HepG2 (cell line): ENCODE data around the gene APLP1. TPM values are rescaled to one million over a fixed set of nuclear protein-coding genes. Genes with fewer than 3 reads are reported as not detected.

Experiments used
- BRD4 ChIP-seq: sonication (generic); formaldehyde crosslinking; IDR thresholded peaks from 2 replicates; pipeline ENCODE4 v1.4.0; 2020; ENCODE audit warnings: missing genetic modification reagents
- ELF3 ChIP-seq: IDR thresholded peaks from 2 replicates; pipeline ENCODE4 v1.6.1; 2016; ENCODE audit warnings: missing genetic modification reagents, missing compliant biosample characterization
- GATA4 ChIP-seq: sonication (generic); IDR thresholded peaks from 2 replicates; pipeline ENCODE4 v1.6.1; 2016; ENCODE audit warnings: antibody characterized with exemption, low read depth, borderline replicate concordance
- IKZF4 ChIP-seq: sonication (generic); formaldehyde crosslinking; IDR thresholded peaks from 2 replicates; pipeline ENCODE4 v1.5.1; 2020; ENCODE audit warnings: borderline replicate concordance, mild to moderate bottlenecking, low read depth, missing genetic modification reagents; ENCODE audit errors: not compliant biosample characterization
- NFKB2 ChIP-seq: sonication (generic); formaldehyde crosslinking; IDR thresholded peaks from 2 replicates; pipeline ENCODE4 v1.4.0; 2020; ENCODE audit warnings: missing genetic modification reagents, borderline replicate concordance
- NFRKB ChIP-seq: fragments of 450-650 bp; IDR thresholded peaks from 2 replicates; pipeline ENCODE4 v1.6.1; 2017
- PCBP2 ChIP-seq: fragments of 200-400 bp; formaldehyde crosslinking; optimal IDR thresholded peaks from 2 replicates; pipeline ENCODE3; 2018; ENCODE audit warnings: low read length, low read depth; ENCODE audit not compliant: poor library complexity, severe bottlenecking
- SMAD1 ChIP-seq: sonication (generic); formaldehyde crosslinking; IDR thresholded peaks from 2 replicates; pipeline ENCODE4 v1.4.0; 2020; ENCODE audit warnings: missing genetic modification reagents, low read depth, mild to moderate bottlenecking, borderline replicate concordance
- TFE3 ChIP-seq: IDR thresholded peaks from 2 replicates; pipeline ENCODE4 v1.6.1; 2016
- ZNF234 ChIP-seq: sonication (generic); formaldehyde crosslinking; conservative IDR thresholded peaks from 2 replicates; pipeline ENCODE4 v1.5.1; 2020; ENCODE audit warnings: mild to moderate bottlenecking, missing genetic modification reagents
- ZNF382 ChIP-seq: sonication (generic); formaldehyde crosslinking; IDR thresholded peaks from 2 replicates; pipeline ENCODE4 v1.5.0; 2020; ENCODE audit warnings: missing genetic modification reagents, mild to moderate bottlenecking, borderline replicate concordance
- ZNF543 ChIP-seq: sonication (generic); formaldehyde crosslinking; IDR thresholded peaks from 2 replicates; pipeline ENCODE4 v1.4.0; 2020; ENCODE audit warnings: mild to moderate bottlenecking, missing genetic modification reagents
- ZNF615 ChIP-seq: sonication (generic); formaldehyde crosslinking; IDR thresholded peaks from 2 replicates; pipeline ENCODE4 v1.5.0; 2020; ENCODE audit warnings: mild to moderate bottlenecking, missing genetic modification reagents, borderline replicate concordance
- polyA plus RNA-seq, 8 experiments: library from polyadenylated mRNA; depleted of rRNA in 3 of 8; stranded (reverse) in 7 of 8; unstranded in 1 of 8; fragments of >200 nt; fragmentation: Illumina TruSeq in 4 of 8; extraction: Trizol in 4 of 8; gene quantifications; 2 replicates each; pipeline versions ENCODE4 v1.2.1 to v1.2.3, GENCODE V29; 2011 to 2016; ENCODE audit warnings: low read depth in 4 of 8, missing spikeins in 1 of 8, mixed read lengths in 1 of 8; ENCODE audit not compliant: insufficient read depth in 1 of 8
- total RNA-seq, 5 experiments: library from RNA; depleted of rRNA; stranded (reverse); fragments of >200 nt; fragmentation: Illumina TruSeq; extraction: Trizol; gene quantifications; 2 replicates each; pipeline ENCODE4 v1.2.3, GENCODE V29; 2016; ENCODE audit warnings: low read depth in 1 of 5
- TF ChIP-seq, protein P1 (sequence below), 2 experiments: sonication (generic) in 1 of 2; formaldehyde crosslinking in 1 of 2; IDR thresholded peaks; 2 replicates each; pipeline versions ENCODE4 v1.5.1 to v1.6.1; 2011 to 2020; ENCODE audit warnings: borderline replicate concordance in 1 of 2, low read depth in 1 of 2, low read length in 1 of 2, mild to moderate bottlenecking in 1 of 2, missing genetic modification reagents in 1 of 2, moderate library complexity in 1 of 2
- TF ChIP-seq, protein P2 (sequence below): sonication (generic); formaldehyde crosslinking; IDR thresholded peaks from 2 replicates; pipeline ENCODE4 v1.8.1; 2023; ENCODE audit warnings: mild to moderate bottlenecking, moderate library complexity, missing genetic modification reagents
- TF ChIP-seq, protein P3 (sequence below): sonication (generic); formaldehyde crosslinking; IDR thresholded peaks from 2 replicates; pipeline ENCODE4 v1.8.1; 2023; ENCODE audit warnings: missing genetic modification reagents, mild to moderate bottlenecking, borderline replicate concordance
- TF ChIP-seq, protein P4 (sequence below): sonication (generic); formaldehyde crosslinking; IDR thresholded peaks from 2 replicates; pipeline ENCODE4 v1.4.0; 2020; ENCODE audit warnings: low read depth, missing genetic modification reagents
- TF ChIP-seq, protein P5 (sequence below): sonication (generic); formaldehyde crosslinking; IDR thresholded peaks from 2 replicates; pipeline ENCODE4 v1.4.0; 2020; ENCODE audit warnings: missing genetic modification reagents, low read depth, mild to moderate bottlenecking, borderline replicate concordance

Gene APLP1
- total and polyA plus RNA-seq, 2 of the 13 experiments (the other 11 are each of a cell fraction or from before 2014, with no cell fraction given), result 2.0 to 2.9 TPM

DNA sequence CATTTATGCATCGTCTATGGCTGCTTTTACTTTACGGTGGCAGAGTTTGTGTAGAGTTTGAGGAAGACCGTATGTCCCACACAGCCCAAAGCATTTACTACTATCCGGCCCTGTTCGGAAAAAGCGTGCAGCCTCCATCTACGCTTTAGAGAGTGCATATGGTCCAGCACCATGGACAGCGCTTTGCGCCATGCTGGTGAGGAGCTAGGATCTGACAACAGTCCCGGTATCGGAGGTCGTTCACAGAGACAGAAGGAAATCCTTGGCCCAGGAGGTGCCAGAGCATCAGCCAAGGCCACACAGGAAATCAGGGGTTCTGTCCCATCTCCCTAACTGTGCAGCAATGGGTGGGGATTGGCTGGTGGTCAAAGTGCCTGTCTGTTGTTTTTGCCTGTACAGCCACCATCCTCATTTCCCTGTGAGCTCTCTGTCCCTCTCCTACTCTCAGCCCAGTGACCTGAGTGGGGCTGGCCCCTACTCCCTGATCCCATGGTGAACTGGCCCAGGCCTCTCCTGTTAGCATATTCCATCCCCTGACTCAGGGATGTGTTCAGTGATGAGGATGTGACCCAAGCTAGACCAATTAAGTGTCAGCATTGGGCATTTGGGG is 39.6 kb upstream of the APLP1 start (continued):
- TF ChIP-seq TFE3 (CRISPR knock-in tag), result peak; percentile 94
- TF ChIP-seq ZNF234, result no peak
- no peak for TF ChIP-seq GATA4
- TF ChIP-seq ZNF543, result 0 out of 2 replicates have a peak, but pooled peaks have one; percentile 42
- TF ChIP-seq, protein P1, sequence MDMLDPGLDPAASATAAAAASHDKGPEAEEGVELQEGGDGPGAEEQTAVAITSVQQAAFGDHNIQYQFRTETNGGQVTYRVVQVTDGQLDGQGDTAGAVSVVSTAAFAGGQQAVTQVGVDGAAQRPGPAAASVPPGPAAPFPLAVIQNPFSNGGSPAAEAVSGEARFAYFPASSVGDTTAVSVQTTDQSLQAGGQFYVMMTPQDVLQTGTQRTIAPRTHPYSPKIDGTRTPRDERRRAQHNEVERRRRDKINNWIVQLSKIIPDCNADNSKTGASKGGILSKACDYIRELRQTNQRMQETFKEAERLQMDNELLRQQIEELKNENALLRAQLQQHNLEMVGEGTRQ (IDR thresholded peaks at IDR 0.05; ENCODE audit: low read depth, low read length), result no peak
- TF ChIP-seq, protein P1 (CRISPR knock-in tag; IDR thresholded peaks at IDR 0.05; ENCODE audit: borderline replicate concordance), result 0 out of 2 replicates have a peak, but pooled peaks have one; percentile 25
- TF ChIP-seq ZNF615 (CRISPR knock-in tag), result peak; percentile 92
- no peak for TF ChIP-seq BRD4 (CRISPR knock-in tag)
- TF ChIP-seq PCBP2, result no peak
- TF ChIP-seq, protein P2, sequence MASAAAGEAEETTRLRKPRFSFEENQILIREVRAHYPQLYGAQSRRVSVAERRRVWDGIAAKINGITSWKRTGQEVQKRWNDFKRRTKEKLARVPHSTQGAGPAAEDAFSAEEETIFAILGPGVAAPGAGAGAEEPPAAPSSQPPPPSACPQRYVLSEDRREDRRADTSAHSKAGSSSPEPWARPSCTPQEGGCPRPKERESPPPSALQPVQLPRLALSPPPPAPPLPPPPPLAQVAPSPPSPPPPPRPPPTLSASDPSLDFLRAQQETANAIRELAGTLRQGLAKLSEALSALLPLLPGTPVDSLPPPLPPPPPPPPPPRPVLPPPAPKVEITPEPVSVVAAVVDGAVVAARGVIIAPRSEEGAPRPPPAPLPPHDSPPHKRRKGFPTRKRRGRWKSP (CRISPR knock-in tag), result peak; percentile 92; the same call in 1 of the 2 replicates
- peak; percentile 90 for TF ChIP-seq ELF3 (CRISPR knock-in tag)
- no peak for TF ChIP-seq SMAD1 (CRISPR knock-in tag)
- TF ChIP-seq, protein P3, sequence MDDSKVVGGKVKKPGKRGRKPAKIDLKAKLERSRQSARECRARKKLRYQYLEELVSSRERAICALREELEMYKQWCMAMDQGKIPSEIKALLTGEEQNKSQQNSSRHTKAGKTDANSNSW (CRISPR knock-in tag), result 0 out of 2 replicates have a peak, but pooled peaks have one; percentile 63
- TF ChIP-seq, protein P4, sequence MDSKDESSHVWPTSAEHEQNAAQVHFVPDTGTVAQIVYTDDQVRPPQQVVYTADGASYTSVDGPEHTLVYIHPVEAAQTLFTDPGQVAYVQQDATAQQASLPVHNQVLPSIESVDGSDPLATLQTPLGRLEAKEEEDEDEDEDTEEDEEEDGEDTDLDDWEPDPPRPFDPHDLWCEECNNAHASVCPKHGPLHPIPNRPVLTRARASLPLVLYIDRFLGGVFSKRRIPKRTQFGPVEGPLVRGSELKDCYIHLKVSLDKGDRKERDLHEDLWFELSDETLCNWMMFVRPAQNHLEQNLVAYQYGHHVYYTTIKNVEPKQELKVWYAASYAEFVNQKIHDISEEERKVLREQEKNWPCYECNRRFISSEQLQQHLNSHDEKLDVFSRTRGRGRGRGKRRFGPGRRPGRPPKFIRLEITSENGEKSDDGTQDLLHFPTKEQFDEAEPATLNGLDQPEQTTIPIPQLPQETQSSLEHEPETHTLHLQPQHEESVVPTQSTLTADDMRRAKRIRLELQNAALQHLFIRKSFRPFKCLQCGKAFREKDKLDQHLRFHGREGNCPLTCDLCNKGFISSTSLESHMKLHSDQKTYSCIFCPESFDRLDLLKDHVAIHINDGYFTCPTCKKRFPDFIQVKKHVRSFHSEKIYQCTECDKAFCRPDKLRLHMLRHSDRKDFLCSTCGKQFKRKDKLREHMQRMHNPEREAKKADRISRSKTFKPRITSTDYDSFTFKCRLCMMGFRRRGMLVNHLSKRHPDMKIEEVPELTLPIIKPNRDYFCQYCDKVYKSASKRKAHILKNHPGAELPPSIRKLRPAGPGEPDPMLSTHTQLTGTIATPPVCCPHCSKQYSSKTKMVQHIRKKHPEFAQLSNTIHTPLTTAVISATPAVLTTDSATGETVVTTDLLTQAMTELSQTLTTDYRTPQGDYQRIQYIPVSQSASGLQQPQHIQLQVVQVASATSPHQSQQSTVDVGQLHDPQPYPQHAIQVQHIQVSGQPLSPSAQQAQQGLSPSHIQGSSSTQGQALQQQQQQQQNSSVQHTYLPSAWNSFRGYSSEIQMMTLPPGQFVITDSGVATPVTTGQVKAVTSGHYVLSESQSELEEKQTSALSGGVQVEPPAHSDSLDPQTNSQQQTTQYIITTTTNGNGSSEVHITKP, result peak; percentile 79; the same call in 1 of the 2 replicates
- TF ChIP-seq, protein P5, sequence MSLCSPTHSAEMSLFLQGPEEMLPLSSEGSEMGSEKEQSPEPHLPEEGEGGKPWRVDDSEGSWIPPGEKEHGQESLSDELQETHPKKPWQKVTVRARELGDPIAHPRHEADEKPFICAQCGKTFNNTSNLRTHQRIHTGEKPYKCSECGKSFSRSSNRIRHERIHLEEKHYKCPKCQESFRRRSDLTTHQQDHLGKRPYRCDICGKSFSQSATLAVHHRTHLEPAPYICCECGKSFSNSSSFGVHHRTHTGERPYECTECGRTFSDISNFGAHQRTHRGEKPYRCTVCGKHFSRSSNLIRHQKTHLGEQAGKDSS (CRISPR knock-in tag), result 0 out of 2 replicates have a peak, but pooled peaks have one; percentile 69
- peak; percentile 94 for TF ChIP-seq IKZF4 (CRISPR knock-in tag)
- peak; percentile 92 for TF ChIP-seq NFKB2 (CRISPR knock-in tag)
- no peak for TF ChIP-seq ZNF382
- TF ChIP-seq NFRKB, result no peak
